Measurements from ENCODE around the gene CFAP77. TPM values are rescaled to one million over a fixed set of nuclear protein-coding genes. Genes with fewer than 3 reads are reported as not detected.

The CFAP77 gene
- total RNA-seq, 1 donor from 2014 or later, result not detected

DNA sequence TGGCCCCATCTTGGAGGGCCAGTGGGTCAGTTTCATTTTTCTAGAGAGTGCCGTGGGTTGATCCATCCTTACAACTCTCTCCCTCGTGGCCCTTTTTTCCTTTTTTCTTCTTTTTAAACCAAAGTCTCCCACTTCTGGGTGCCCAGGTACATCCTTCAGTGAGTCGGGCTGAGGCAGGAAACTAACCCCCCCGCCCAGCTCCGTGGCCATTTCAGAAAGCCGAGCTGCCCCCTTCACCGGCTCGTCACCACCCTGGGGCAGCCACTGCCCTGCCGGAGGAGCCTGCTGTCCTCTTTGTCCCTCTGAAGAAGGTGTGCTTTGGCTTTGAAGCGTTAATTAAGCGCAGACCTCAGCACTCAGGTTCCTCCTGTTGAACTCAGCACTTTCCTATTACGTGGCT, 5.2 kb downstream of the CFAP77 start:
- intact Hi-C loops (cut with DNase I), result loop anchor here (10.0 kb wide), 1 partner anchor 390 kb away; no protein-coding TSS in a partner anchor
- TF ChIP-seq, protein P1, sequence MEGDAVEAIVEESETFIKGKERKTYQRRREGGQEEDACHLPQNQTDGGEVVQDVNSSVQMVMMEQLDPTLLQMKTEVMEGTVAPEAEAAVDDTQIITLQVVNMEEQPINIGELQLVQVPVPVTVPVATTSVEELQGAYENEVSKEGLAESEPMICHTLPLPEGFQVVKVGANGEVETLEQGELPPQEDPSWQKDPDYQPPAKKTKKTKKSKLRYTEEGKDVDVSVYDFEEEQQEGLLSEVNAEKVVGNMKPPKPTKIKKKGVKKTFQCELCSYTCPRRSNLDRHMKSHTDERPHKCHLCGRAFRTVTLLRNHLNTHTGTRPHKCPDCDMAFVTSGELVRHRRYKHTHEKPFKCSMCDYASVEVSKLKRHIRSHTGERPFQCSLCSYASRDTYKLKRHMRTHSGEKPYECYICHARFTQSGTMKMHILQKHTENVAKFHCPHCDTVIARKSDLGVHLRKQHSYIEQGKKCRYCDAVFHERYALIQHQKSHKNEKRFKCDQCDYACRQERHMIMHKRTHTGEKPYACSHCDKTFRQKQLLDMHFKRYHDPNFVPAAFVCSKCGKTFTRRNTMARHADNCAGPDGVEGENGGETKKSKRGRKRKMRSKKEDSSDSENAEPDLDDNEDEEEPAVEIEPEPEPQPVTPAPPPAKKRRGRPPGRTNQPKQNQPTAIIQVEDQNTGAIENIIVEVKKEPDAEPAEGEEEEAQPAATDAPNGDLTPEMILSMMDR (IDR thresholded peaks at IDR 0.05), result no peak
- TF ChIP-seq POLR2A (IDR thresholded peaks at IDR 0.05) (no peak), POLR2AphosphoS5 (IDR thresholded peaks at IDR 0.05; ENCODE audit: insufficient read depth in 1 of 2, low read depth in 1 of 2) (no peak)
- DNase-seq (ENCODE audit: extremely low spot score in 2 of 2), result no peak
- H3K27ac ChIP-seq, result no peak overlapping the region
- H3K9me3 ChIP-seq, result no peaks in the 10 kb centered on the region
- H3K4me3 ChIP-seq, result no peak overlapping the region
- peaks cover 7% of the 10 kb centered on the region for H3K27me3 ChIP-seq
- peaks cover 14% of the 10 kb centered on the region for H3K4me1 ChIP-seq
- no peaks in the 10 kb centered on the region for H3K36me3 ChIP-seq

GRCh38 chr9:132418726-132419363, 8.8 kb downstream of the CFAP77 start:
- Histone ChIP-seq H3K4me1 (no peaks in the 10 kb centered on the region), H3K4me3 (no peak overlapping the region), H3K36me3 (no peaks in the 10 kb centered on the region), H3K9me3 (no peaks in the 10 kb centered on the region), H3K27ac (no peak overlapping the region), H3K27me3 (peaks cover 4% of the 10 kb centered on the region)
- intact Hi-C loops (cut with DNase I), result loop anchor here (10.0 kb wide), 1 partner anchor 386 kb away; no protein-coding TSS in a partner anchor
- TF ChIP-seq POLR2A (IDR thresholded peaks at IDR 0.05), result no peak
- TF ChIP-seq POLR2AphosphoS5 (IDR thresholded peaks at IDR 0.05; ENCODE audit: insufficient read depth in 1 of 2, low read depth in 1 of 2), result no peak
- TF ChIP-seq, protein P1 (IDR thresholded peaks at IDR 0.05), result no peak
- no peak for DNase-seq (ENCODE audit: extremely low spot score in 2 of 2)

- no peak for DNase-seq (ENCODE audit: extremely low spot score in 2 of 2)
- Histone ChIP-seq H3K27ac (no peak overlapping the region), H3K4me3 (no peak overlapping the region), H3K9me3 (no peaks in the 10 kb centered on the region), H3K36me3 (no peaks in the 10 kb centered on the region), H3K4me1 (no peaks in the 10 kb centered on the region), H3K27me3 (no peaks in the 10 kb centered on the region)
- TF ChIP-seq POLR2AphosphoS5 (IDR thresholded peaks at IDR 0.05; ENCODE audit: insufficient read depth in 1 of 2, low read depth in 1 of 2) (no peak), POLR2A (IDR thresholded peaks at IDR 0.05) (no peak)
- TF ChIP-seq, protein P1 (IDR thresholded peaks at IDR 0.05), result no peak
- intact Hi-C loops (cut with DNase I), result no loop called here
Measured at GRCh38 chr9:132422574-132422973, 12.6 kb downstream of the CFAP77 start.

GRCh38 chr9:132423503-132423902, 13.5 kb downstream of the CFAP77 start:
- TF ChIP-seq, protein P1 (IDR thresholded peaks at IDR 0.05), result no peak
- TF ChIP-seq POLR2AphosphoS5 (IDR thresholded peaks at IDR 0.05; ENCODE audit: insufficient read depth in 1 of 2, low read depth in 1 of 2) (no peak), POLR2A (IDR thresholded peaks at IDR 0.05) (no peak)
- Histone ChIP-seq H3K4me3 (no peak overlapping the region), H3K36me3 (no peaks in the 10 kb centered on the region), H3K4me1 (no peaks in the 10 kb centered on the region), H3K9me3 (no peaks in the 10 kb centered on the region), H3K27me3 (no peaks in the 10 kb centered on the region), H3K27ac (no peak overlapping the region)
- intact Hi-C loops (cut with DNase I), result no loop called here
- DNase-seq (ENCODE audit: extremely low spot score in 2 of 2), result no peak
